Keratinocyte (primary cell): Measurements from ENCODE around the gene HSD17B14. TPM values are rescaled to one million over a fixed set of nuclear protein-coding genes. Genes with fewer than 3 reads are reported as not detected.

Experiments
- DNase-seq: peaks from one replicate; pipeline ENCODE4 v3.0.0-alpha.2; 2011; ENCODE audit warnings: low read depth, missing footprints, low spot score
- FAIRE-seq: peaks from 2 replicates; lab custom pipeline; 2011; peaks lifted over from hg19 to GRCh38; lab: Jason Lieb, UNC
- H2AFZ ChIP-seq: 2 replicates; pipeline ENCODE4 v1.6.0; 2012; ENCODE audit warnings: low read length, control low read depth, inconsistent platforms; ENCODE audit not compliant: control insufficient read depth
- H3K27ac ChIP-seq: 2 replicates; pipeline ENCODE4 v1.5.1; 2011; ENCODE audit warnings: low read length; ENCODE audit not compliant: control insufficient read depth, insufficient read depth
- H3K27me3 ChIP-seq: 3 replicates; pipeline ENCODE4 v1.6.0; 2011; ENCODE audit warnings: low read length; ENCODE audit not compliant: control insufficient read depth, insufficient read depth; ENCODE audit errors: extremely low read depth
- H3K36me3 ChIP-seq, 2 experiments: 2 replicates in 1 of 2; 3 replicates in 1 of 2; pipeline ENCODE4 v1.5.1; 2011; ENCODE audit warnings: low read length in 2 of 2, mild to moderate bottlenecking in 1 of 2; ENCODE audit not compliant: control insufficient read depth in 2 of 2, insufficient read depth in 2 of 2; ENCODE audit errors: extremely low read depth in 1 of 2
- H3K4me1 ChIP-seq: 3 replicates; pipeline ENCODE4 v1.5.1; 2011; ENCODE audit warnings: low read length; ENCODE audit not compliant: control insufficient read depth, insufficient read depth; ENCODE audit errors: extremely low read depth
- H3K4me2 ChIP-seq: 3 replicates; pipeline ENCODE4 v1.6.0; 2011; ENCODE audit warnings: low read depth, low read length; ENCODE audit not compliant: control insufficient read depth, insufficient read depth; ENCODE audit errors: extremely low read depth
- H3K4me3 ChIP-seq, 3 experiments: fragments of 200-600 bp in 1 of 3; sonication (generic) in 1 of 3; 2 replicates in 2 of 3; 3 replicates in 1 of 3; pipeline ENCODE4 v1.5.1; 2011 to 2016; ENCODE audit warnings: low read length in 3 of 3, mild to moderate bottlenecking in 3 of 3, control low read depth in 2 of 3, inconsistent platforms in 1 of 3, low read depth in 1 of 3, mixed read lengths in 1 of 3, mixed run types in 1 of 3, moderate library complexity in 1 of 3; ENCODE audit not compliant: control insufficient read depth in 2 of 3, insufficient read depth in 2 of 3; ENCODE audit errors: extremely low read depth in 1 of 3
- H3K79me2 ChIP-seq: 2 replicates; pipeline ENCODE4 v1.6.0; 2012; ENCODE audit warnings: low read length; ENCODE audit not compliant: control insufficient read depth, insufficient read depth
- H3K9ac ChIP-seq: 3 replicates; pipeline ENCODE4 v1.6.0; 2011; ENCODE audit warnings: low read length; ENCODE audit not compliant: control insufficient read depth, insufficient read depth; ENCODE audit errors: extremely low read depth
- H3K9me1 ChIP-seq: 3 replicates; pipeline ENCODE4 v1.6.0; 2011; ENCODE audit warnings: low read length; ENCODE audit not compliant: control insufficient read depth, insufficient read depth; ENCODE audit errors: extremely low read depth
- H3K9me3 ChIP-seq: 2 replicates; pipeline ENCODE4 v1.5.1; 2012; ENCODE audit warnings: low read depth, low read length; ENCODE audit not compliant: control insufficient read depth
- H4K20me1 ChIP-seq: 3 replicates; pipeline ENCODE4 v1.6.0; 2011; ENCODE audit warnings: low read length; ENCODE audit not compliant: control insufficient read depth, insufficient read depth; ENCODE audit errors: extremely low read depth
- EZH2 ChIP-seq: IDR thresholded peaks from one replicate; pipeline ENCODE4 v1.6.1; 2012; ENCODE audit warnings: inconsistent platforms, mild to moderate bottlenecking, low read length, moderate library complexity
- dilution Hi-C: fragments of 300-500 bp; cut with MboI; formaldehyde crosslinking; loops from one replicate; pipeline ENCODE4 v1.7.0; 2020; ENCODE audit warnings: low sequenced_read_pairs; ENCODE audit not compliant: extremely low pct_ligation_motif_present
- polyA plus RNA-seq, 5 experiments: library from polyadenylated mRNA; depleted of rRNA in 3 of 5; stranded (reverse) in 3 of 5; stranded (forward) in 1 of 5; unstranded in 1 of 5; fragments of >200 nt; gene quantifications; 1 replicate in 1 of 5; 2 replicates in 3 of 5; 3 replicates in 1 of 5; pipeline versions ENCODE4 v1.2.1 to v1.2.3, GENCODE V29; 2011 to 2012; ENCODE audit warnings: missing spikeins in 2 of 5, low read depth in 1 of 5, low replicate concordance in 1 of 5
- TF ChIP-seq, protein P1 (sequence below), 3 experiments: IDR thresholded peaks in 1 of 3; conservative IDR thresholded peaks in 1 of 3; optimal IDR thresholded peaks in 1 of 3; 2 replicates in 2 of 3; 3 replicates in 1 of 3; pipeline versions ENCODE3 to v1.5.1; 2011; ENCODE audit warnings: low read length in 3 of 3, mild to moderate bottlenecking in 3 of 3, moderate library complexity in 2 of 3, control low read depth in 1 of 3, inconsistent platforms in 1 of 3; ENCODE audit not compliant: insufficient read depth in 2 of 3; ENCODE audit errors: extremely low read depth in 1 of 3

HSD17B14 gene
- polyA plus RNA-seq, 1 donor (not counting 4 experiments of a cell fraction or from before 2014, with no cell fraction given) = 0.92 TPM

DNA sequence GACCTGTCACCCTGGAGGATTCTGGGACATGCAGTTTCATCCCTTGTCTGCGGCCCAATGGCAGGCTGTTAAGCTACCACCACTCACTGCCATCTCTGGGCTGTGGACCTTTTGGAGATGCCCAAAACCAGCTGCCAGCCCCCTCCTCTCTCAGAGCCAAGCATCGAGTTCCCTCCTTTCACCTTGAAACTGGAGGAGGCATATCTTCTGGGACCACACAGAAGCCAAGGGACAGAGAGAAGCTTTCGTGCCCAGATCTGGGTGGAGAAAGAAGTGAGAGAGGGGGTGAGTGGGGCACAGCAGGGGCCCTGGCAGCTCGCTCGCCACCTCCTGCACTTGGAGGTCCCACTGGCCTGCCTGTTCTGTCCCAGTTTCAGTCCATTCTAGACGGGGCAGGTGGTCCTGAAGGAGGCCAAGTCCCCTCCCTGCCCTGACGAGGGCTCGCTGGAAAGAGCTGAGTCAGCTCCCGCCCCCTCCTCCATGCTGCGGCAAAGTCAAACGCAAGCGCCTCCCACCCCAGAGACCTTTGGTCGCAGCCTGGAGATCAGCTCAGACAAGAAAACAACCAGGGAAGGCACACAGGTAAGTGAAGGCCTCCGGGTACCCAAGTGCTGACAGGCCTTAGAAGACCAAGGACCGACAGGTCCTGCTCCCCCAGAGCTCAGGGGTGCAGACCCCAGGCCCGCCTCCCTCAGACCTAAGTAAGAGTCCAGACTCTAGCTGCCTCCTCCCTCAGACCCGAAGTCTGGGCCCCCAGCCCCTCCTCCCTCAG is 29.3 kb downstream of the HSD17B14 start:
- Histone ChIP-seq H3K27me3 (no peaks in the 10 kb centered on the region), H3K4me1 (peaks cover 11% of the 10 kb centered on the region), H3K4me3 (no peak overlapping the region), H3K79me2 (peaks cover 3% of the 10 kb centered on the region), H3K27ac (no peak overlapping the region), H4K20me1 (no peaks in the 10 kb centered on the region), H3K36me3 (peaks cover 3% of the 10 kb centered on the region in 2 experiments), H2AFZ (no peak overlapping the region), H3K9ac (no peak overlapping the region), H3K4me2 (no peak overlapping the region), H3K9me1 (peaks cover 2% of the 10 kb centered on the region), H3K9me3 (no peaks in the 10 kb centered on the region)
- FAIRE-seq (no peak), DNase-seq (no peak)
- TF ChIP-seq, protein P1, sequence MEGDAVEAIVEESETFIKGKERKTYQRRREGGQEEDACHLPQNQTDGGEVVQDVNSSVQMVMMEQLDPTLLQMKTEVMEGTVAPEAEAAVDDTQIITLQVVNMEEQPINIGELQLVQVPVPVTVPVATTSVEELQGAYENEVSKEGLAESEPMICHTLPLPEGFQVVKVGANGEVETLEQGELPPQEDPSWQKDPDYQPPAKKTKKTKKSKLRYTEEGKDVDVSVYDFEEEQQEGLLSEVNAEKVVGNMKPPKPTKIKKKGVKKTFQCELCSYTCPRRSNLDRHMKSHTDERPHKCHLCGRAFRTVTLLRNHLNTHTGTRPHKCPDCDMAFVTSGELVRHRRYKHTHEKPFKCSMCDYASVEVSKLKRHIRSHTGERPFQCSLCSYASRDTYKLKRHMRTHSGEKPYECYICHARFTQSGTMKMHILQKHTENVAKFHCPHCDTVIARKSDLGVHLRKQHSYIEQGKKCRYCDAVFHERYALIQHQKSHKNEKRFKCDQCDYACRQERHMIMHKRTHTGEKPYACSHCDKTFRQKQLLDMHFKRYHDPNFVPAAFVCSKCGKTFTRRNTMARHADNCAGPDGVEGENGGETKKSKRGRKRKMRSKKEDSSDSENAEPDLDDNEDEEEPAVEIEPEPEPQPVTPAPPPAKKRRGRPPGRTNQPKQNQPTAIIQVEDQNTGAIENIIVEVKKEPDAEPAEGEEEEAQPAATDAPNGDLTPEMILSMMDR (optimal IDR thresholded peaks at IDR 0.05 in 1 of 3, IDR thresholded peaks at IDR 0.05 in 1 of 3, conservative IDR thresholded peaks at IDR 0.05 in 1 of 3; ENCODE audit: extremely low read depth in 1 of 3, insufficient read depth in 2 of 3, low read length in 3 of 3) = no peak
- no peak for TF ChIP-seq EZH2
- dilution Hi-C loops = no loop called here

DNA sequence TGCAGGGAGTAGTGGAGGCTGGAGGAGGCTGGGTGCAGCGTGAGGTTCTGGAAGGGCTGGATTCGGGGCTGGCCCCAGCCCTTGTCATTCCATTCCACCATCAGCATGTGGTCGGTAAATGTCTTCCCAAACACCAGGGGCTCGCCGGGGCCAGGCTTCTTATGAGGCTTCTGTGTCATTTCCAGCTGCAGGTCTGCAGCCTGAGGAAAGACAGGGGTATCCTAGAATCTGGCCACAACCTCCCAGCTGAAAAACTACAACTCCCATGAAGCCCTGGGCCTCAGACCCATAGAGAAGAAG is 29.8 kb downstream of the HSD17B14 start:
- TF ChIP-seq EZH2 = no peak
- TF ChIP-seq, protein P1 (optimal IDR thresholded peaks at IDR 0.05 in 1 of 3, IDR thresholded peaks at IDR 0.05 in 1 of 3, conservative IDR thresholded peaks at IDR 0.05 in 1 of 3; ENCODE audit: extremely low read depth in 1 of 3, insufficient read depth in 2 of 3, low read length in 3 of 3) = no peak
- no peak for DNase-seq
- Histone ChIP-seq H3K79me2 (peaks cover 3% of the 10 kb centered on the region), H3K4me3 (no peak overlapping the region), H3K9me3 (no peaks in the 10 kb centered on the region), H3K27me3 (no peaks in the 10 kb centered on the region), H2AFZ (no peak overlapping the region), H3K4me2 (no peak overlapping the region), H3K4me1 (peaks cover 8% of the 10 kb centered on the region), H3K9ac (no peak overlapping the region), H3K9me1 (peaks cover 2% of the 10 kb centered on the region), H4K20me1 (no peaks in the 10 kb centered on the region), H3K27ac (no peak overlapping the region), H3K36me3 (peaks cover 3% of the 10 kb centered on the region in 2 experiments)
- FAIRE-seq = no peak
- dilution Hi-C loops = no loop called here
